ENCODE data around the gene CBL.

The CBL gene

DNA sequence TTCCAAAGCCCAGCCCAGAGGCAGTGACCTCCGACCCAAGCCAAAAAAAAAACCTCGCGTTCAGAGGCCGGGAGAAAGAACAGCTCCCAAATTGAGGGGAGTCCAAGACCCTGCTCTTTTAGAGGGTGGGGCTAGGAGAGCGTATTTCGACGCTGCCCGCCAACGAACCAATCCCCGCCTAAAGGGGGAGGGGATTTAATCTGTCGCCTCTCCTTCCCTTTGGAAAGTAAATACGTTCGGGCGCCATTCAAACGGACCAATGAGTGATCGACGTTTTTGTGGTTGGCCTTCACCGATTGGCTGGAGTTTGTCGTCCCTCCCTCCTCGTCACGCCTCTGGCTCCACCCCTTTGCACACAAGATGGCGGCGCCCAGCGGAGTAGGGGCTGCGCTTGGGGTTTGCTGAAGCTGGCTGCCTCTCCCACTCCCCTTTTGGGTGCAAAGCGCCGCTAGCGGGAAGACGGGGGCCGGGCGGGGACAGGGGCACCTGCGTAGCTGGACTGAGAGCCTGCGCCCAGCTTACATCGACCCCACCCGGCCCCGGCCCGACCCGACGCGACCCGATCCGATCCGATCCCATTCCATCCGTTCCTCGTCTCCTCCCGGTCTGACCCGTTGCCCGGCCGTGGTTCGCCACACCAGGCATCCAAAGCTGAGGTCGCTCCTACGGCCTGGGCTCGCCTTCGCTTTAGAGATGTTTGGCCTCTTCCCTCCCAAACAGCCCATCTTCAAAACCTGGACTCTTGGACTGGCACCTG lies 128.2 kb downstream of the CBL start, which contains the start of gene RNF26:
RNF26 (plus strand) TSS at position 354 of the 757 bp plus-strand sequence. CDS start 596 bp downstream, outside the sequence.
- DNase-seq (ENCODE audit: low spot score) = peak; percentile 99

DNA sequence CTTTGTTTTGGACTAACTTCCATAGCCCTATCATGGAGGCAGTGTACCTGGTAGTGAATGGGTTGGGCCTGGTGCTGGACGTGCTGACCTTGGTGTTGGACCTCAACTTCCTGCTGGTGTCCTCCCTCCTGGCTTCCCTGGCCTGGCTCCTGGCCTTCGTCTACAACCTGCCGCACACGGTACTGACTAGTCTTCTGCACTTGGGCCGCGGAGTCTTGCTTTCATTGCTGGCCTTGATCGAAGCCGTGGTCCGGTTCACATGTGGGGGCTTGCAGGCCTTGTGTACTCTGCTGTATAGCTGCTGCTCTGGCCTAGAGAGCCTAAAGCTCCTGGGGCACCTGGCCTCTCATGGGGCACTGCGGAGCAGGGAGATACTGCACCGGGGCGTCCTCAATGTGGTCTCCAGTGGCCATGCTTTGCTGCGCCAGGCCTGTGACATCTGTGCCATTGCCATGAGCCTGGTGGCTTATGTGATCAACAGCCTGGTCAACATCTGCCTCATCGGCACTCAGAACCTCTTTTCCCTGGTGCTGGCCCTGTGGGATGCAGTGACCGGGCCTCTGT lies 129.0 kb downstream of the CBL start:
- no peak for DNase-seq (ENCODE audit: low spot score)

DNA sequence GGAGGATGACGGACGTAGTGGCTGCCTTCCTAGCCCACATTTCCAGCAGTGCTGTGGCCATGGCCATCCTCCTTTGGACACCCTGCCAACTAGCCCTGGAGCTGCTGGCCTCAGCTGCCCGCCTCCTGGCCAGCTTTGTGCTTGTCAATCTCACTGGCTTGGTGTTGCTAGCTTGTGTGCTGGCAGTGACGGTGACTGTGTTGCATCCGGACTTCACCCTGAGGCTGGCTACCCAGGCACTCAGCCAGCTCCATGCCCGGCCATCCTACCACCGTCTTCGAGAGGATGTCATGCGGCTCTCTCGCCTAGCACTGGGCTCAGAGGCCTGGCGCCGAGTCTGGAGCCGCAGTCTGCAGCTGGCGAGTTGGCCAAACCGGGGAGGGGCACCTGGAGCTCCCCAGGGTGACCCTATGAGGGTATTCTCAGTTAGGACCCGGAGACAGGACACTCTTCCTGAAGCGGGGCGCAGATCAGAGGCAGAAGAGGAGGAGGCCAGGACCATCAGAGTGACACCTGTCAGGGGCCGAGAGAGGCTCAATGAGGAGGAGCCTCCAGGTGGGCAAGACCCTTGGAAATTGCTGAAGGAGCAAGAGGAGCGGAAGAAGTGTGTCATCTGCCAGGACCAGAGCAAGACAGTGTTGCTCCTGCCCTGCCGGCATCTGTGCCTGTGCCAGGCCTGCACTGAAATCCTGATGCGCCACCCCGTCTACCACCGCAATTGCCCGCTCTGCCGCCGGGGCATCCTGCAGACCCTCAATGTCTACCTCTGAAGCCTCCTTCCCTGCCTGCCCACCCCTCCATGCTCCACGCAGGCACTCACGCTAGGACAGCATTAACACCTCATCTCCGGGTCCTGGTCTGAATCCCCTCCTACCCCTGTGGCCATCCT lies 129.8 kb downstream of the CBL start:
- DNase-seq (ENCODE audit: low spot score) = no peak

DNA sequence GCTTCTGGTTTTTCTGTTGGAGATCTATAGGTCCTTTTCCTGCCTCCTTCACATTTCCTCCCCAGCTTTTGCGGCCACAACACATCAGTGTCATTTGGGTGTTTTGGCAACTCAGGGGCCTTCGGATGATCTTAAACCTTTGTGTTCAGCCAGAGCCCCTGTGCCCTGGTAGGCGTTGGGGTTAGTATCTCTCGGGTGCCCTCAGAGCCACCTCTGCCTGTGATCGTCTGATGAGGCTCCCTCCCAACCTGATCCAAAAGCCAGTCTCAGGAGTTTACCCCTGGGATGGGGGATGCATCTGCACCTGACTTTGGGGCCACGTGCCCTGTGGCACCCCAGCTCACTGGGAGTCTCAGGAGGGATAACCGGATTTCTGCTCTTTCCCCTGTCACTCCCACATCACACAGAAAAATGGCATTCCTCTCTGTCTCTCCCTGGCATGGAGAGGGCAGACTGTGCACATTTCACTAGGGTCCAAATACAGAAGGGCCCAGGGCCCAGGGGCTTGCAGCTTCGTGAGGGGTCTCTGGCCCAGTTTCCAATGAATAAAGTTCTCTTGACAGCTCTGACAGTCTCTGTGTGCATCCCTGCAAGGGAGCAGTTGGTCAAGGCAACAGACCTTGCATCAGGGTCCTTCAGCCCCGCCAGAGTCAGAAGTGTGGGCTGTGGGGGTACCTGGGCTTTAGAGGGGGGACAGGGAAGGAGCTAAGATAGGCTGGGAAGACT lies 130.8 kb downstream of the CBL start:
- no peak for DNase-seq (ENCODE audit: low spot score)

DNA sequence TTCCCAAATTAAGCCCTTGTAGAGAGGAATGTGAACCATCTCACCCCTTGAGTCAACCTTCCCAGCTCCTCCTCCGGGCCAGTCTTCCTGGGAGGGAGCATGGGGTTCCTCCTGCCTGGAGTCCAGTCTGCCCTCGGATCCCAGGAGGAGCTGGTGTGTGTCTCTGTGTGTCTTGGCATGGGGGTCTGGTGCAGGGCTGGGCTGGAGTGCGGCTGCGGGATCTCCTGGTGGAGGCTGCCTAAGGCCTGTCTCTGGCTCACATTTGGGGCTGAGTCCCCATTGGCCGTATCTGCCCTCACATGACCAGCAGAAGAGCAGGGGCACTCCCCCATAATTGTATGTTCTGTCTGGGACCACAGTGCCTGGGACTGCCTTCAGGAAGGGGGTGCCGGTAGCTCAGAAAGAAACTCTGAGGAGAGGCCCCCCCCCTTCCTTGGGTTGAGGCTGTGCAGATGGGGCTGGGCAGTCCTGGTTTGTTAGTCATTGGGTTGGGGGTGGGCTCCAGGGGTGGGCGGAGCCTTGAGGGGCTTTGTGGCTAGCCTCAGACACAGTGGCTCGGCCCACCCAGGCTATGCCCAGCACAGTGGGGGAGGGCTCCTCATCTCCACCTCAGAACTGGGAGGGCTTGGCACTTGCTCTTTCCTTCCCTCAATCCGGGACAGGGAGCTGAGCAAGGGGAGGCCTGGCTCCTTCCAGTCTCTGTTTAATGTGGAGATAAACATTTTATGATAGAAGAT lies 131.6 kb downstream of the CBL start:
- peak; percentile 76 for DNase-seq (ENCODE audit: low spot score)

DNA sequence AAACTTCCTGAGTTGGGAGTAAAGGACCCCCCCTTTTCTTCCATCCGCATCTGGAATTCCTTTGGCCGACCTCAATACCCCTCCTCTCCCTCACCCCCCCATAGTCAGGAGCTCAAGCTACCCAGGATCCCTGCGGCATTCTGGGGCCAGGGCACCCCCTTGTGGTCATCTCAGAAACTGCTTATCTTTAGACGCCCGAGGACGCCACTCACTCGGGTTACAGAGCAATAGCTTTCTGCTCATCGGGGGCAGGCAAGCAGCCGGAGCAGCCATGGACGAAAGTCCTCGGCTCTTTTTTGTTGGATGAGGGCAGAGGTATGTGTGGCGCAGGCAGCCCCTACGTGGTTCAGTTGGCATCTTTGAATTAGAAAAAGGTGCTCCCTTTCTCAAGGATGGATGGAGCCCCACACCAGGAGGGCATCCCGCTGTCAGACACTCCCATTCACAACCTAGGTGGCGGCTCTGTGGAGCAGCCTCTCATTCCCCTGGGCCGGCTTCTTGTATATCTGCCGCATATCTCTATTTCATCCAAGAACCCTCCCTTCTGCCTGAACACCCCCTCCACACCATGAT lies 132.3 kb downstream of the CBL start:
- peak; percentile 88 for DNase-seq (ENCODE audit: low spot score)

DNA sequence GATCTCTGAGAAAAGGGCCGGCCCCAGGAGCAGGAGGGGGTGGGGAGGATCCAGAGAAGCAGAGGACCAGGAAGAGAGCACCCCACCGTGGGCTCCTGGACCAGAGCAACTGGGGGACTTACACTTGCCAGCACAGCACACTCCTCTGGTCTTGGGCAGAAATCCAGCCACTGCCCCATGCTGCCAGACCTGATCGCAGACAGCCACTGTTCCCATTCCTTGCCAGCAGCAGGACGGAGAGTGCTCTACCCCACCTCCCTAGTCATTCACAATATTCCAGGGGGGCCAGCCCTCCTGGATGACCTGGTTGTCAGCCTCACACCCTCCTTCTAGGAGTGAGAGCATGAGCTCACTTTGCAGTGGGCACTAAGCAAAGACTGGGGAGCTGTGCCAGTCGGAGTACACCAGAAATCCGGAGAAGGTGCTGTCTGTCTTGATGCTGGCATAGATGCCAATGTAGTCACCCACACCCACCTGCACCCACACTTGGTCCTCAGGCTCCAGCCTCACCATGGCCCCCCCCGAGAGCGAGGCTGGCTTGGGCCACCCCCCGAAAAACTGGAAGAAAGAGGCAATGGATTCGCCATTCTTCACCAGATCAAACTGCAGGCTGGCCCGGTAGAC lies 132.9 kb downstream of the CBL start:
- DNase-seq (ENCODE audit: low spot score) = peak; percentile 55

DNA sequence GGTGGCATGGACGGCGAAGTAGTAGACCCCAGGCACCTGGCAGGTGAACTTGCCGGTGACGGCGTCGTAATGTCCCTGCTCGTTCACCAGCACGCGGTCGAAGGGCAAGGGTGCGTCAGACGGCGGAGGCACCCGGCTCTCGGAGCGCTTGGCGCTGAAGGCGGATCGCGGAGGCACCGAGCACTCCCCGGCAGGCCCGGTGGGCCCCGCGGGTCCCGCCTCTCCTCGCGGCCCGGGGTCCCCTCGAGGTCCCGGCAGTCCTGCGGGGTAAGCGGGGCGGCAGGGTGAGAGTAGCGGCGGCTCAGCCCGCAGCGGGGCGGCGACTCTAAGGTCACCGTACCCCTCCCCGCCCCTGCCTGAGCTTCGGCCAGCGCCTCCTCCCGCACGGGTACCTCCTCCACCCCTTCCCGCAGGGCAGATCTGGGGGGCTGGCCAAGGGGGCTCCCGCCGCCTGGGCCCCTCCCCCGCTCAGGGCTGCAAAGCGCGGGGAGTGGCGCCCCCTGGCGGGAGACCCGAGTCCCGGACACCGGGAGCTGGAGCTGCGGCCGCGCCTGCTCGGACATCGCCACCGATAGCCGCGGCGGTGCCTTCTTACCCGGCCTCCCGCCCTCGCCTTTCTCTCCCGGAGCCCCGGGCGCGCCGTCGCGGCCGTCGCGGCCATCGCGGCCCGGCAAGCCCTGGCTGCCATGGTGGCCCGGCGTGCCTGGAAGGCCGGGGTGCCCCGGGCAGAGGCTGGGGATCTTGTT lies 133.6 kb downstream of the CBL start:
- peak; percentile 61 for DNase-seq (ENCODE audit: low spot score)

DNA sequence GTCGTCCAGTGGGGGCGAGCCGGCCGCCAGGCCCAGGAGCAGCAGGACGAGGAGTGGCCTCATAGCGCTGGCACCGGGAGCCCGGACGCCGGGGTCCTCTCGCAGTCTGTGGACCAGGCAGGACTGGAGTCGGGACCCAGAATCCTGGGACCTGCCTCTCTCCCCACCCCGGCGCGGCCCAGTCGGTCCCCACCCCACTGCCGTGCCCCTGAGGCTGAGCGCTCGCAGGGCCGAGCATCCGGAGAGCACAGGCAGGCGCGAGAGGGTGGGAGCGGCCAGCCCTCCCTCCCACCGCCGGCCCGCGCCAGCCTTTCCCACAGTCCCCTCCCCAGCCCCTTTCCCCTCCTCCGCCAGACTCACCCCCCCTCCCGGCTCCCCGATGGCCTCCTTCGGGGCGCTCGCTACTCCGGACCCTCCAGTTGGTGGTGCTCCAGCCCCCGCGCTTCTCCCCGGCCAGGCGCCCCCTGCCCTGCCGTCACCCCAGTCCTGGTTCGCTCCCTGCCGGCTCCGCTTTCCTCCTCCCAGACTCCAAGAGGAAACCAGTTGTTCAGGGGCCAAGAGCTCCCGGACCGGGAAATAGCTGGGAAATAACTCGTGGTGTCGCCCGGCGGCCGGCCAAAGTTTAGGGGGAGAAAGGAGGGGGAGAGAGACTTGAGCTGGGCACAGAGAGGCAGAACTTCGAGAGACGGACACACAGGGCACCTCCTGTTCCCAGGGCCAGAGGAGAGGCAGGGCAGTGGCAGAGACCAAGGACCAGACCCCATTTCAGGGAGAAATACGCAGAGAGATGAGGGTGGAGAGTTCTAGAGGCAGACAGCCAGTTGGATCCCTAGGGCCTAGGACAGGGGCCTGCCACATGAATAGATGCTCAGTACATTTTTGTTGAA lies 134.4 kb downstream of the CBL start, which contains the start of gene C1QTNF5:
C1QTNF5 (minus strand) TSS at position 549 of the 887 bp plus-strand sequence; CDS start at position 63, 486 bp downstream.
- no peak for DNase-seq (ENCODE audit: low spot score)

DNA sequence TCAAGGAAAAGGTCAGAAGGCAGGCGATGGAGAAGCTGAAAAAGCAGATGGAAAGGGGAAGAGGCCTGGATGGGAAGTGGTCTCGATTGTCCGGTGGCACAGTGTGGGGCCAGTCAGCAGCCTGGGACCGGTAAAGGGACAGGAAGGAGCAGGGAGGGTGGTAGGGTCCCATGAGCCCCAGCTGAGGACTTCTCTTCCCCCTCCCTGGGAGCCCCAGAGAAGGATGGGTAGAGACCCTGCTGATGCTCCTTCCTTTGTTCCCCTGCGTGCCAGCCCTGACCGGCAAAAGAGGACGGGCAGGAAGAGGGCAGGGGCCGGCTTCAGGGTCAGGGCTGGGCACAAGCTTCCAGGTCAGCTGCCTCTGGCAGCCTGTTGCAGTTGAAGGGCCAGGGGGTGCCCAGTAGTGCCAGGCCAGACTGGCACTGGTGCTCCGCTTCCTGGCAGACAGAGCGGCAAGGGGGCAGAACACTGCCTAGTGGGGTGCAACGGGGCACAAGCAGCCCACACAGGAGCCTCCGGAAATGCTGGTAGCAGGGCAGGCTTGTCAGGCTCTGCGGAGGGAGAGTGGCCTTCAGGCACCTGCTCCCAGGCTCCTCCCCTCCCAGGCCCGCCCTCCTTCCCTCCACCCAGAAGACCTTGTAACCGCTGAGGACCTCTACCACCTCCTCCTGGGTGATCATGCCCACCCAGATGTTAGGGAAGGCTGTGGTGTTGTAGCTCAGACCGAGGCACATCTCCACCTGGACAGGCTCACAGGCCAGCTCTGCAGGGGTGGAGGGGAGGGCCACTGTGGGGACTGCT lies 135.3 kb downstream of the CBL start:
- DNase-seq (ENCODE audit: low spot score) = no peak

DNA sequence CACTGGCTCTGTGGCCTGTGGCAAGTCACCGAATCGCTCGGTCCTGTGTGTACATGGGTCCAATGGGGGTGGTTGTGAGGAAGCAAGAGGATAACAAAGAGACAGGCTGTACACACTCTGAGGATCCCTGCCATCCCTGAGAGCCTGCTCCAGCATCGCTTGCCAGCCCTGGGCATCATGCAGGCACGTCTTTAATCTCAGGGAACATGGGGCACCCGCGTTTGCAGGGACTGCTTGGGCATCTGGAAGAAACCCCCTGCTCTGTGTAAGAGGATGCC lies 135.8 kb downstream of the CBL start:
- no peak for DNase-seq (ENCODE audit: low spot score)

DNA sequence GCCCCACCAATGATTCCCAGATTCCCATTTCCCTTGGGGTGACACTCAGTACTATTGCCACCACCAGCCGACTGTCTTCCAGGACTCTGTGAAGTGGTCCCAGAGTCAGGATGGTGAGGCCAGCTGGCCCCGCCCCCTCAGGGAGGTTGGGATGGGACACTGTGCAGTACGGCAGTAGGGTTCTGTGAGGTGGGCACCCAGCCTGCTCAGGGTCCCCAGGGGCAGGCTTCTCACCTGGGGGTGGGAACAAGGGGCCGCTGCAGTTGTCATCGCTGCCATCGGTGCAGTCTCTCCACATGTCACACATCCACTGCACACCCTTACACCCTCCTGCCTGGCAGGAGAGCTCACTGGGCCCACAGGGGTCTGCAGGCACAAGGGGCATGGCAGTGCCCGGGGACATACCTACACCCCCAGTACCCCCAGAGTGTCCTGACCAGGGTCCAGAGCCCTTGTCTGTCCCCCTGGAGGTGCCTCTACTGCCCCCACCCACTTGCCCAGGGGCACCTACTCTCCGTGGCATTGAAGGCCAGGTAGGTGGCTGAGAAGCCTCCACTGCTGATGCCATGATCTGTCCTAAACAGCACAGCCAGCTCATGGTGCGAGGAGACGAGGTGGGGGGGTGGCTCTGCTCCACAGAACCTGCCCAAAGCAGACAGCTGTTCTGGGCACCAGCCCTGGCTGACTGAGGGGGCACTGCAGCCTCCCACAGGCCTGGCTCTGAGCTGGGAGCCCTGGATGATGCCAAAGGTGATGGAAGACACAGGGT lies 136.4 kb downstream of the CBL start:
- no peak for DNase-seq (ENCODE audit: low spot score)

DNA sequence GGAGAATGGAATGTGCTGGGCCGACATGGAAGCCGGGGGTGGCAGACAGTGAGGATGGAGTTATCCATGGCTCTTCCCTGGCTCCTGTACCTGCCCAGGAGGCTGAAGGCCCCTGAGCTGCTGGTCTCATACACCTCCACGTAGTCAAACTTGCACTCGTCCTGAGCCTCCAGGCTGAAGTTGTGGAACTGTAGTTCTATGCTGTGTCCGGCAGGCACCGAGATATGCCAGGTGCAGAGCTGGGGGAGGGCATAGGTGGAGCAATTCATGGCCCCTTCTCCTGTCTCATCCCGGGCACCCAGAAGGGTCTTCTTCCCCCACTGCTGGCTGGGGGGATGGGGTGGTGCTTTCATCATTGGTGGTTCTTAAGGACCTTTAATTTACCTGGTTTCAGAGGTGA lies 137.6 kb downstream of the CBL start:
- no peak for DNase-seq (ENCODE audit: low spot score)

DNA sequence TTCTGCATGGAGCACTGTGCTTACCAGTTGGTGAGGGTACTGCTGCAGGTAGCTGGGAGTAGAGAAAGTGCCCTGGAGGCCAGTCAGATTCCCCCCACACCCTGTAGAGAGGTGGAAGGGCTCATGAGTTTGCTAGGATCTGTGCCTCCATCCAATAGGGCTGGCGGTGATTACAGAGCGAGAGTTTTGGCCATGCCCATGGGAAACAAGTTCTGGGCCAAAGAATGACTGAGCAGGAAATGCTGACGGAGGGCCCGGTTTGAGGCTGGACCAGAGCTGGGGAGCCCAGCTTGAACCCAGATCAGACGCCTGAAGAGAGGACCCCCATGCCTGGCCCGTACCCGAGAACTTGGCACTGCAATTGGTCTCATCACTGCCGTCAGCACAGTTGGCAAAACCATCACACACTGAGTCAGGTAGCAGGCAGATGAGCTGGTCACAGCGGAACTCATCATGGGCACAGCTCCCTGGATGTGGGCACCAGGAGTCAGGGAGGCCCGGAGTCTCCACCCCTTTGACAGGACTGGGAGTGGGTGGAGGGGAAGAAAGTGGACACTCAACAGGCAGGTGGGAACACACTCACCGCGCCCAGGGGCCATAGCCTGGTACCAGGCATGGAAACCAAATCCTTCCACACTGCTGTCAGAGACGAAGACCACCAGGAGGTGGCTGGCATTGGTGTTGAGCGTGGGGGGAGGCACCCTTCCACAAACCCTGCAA lies 138.3 kb downstream of the CBL start:
- DNase-seq (ENCODE audit: low spot score) = no peak

DNA sequence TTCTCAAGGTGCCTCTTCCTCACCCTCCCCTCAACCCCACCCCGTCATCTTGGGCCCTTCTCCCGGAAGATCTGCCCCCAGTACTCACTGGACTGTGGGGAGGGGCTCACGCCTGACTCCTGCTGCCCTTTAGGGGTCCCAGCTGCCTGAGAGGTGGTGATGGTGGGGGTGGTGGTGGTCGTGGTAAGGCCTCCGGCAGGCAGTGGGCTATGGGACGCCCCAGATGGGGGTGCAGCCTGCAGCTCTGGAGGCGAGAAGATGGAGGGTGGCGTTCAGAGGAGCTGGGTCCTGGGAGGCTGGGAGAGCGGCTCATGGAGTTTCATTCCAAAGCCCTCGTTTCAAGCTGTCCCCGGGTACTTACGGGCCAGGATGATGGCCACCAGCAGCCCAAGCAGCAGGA lies 139.5 kb downstream of the CBL start:
- DNase-seq (ENCODE audit: low spot score) = no peak

DNA sequence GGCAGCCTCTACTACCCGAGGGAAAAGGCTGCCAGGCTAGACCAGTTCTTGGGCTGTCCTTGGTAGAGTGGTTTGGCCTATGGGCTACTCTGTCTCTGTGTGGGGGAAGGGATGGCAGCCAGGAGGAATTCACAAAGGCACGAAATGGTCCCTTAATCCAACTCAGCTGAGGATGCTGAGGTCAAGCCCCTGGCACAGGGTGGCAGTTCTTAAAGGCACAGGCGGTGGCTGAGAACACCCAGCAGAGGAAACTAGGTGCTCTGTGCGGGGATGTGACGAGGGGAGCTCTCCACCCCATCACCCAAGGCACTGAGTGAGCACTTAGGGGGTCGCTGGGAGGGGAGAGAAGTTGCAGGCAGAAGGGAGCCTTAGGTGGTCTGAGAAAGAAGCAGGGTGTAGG lies 140.5 kb downstream of the CBL start, which contains the start of gene MFRP:
MFRP (minus strand) TSS at position 101 of the 400 bp plus-strand sequence. CDS start 192 bp downstream, outside the sequence.
- DNase-seq (ENCODE audit: low spot score) = no peak
